B cell (primary cell): Measurements from ENCODE around the gene CCDC9B. TPM values are rescaled to one million over a fixed set of nuclear protein-coding genes. Genes with fewer than 3 reads are reported as not detected.

Source experiments
- ATAC-seq: fragments of 200-7000 bp; cut with Tn5 transposase; one replicate; pipeline ENCODE4 v1.10.0; 2021; ENCODE audit warnings: low read depth, mild to moderate bottlenecking, moderate number of reproducible peaks, moderate library complexity
- CTCF ChIA-PET: fragments of 350-600 bp; sonication (Branson Sonifier 250); formaldehyde crosslinking; loops from one replicate; lab custom pipeline; 2021; ENCODE audit warnings: antibody characterized with exemption, inconsistent platforms; lab: Charles Lee
- POLR2A ChIA-PET: fragments of 350-600 bp; sonication (Branson Sonifier 250); formaldehyde crosslinking; loops from one replicate; lab custom pipeline; 2021; ENCODE audit warnings: antibody characterized with exemption; lab: Charles Lee
- DNase-seq: peaks from one replicate; pipeline ENCODE4 v3.0.0; 2013
- H2AFZ ChIP-seq: 2 replicates; pipeline ENCODE4 v1.6.1; 2012; ENCODE audit warnings: mild to moderate bottlenecking, low read depth, low read length; ENCODE audit not compliant: insufficient read depth, poor library complexity, severe bottlenecking
- H3K27ac ChIP-seq, 2 donors: 1 replicate in 1 of 2; 2 replicates in 1 of 2; pipeline ENCODE4 v1.5.1; 2012 to 2013; ENCODE audit warnings: low read length in 2 of 2, mild to moderate bottlenecking in 2 of 2, moderate library complexity in 1 of 2
- H3K27me3 ChIP-seq, 4 experiments: fragments of 200-600 bp in 1 of 4; sonication (generic) in 1 of 4; replicated peaks in 1 of 4; 1 replicate in 2 of 4; 2 replicates in 2 of 4; pipeline versions ENCODE4 v1.6.1 to v1.7.0; 2013 to 2016; ENCODE audit warnings: low read length in 3 of 4, mild to moderate bottlenecking in 2 of 4, mixed read lengths in 1 of 4, moderate library complexity in 1 of 4; ENCODE audit not compliant: insufficient read depth in 4 of 4, control insufficient read depth in 3 of 4; ENCODE audit errors: control extremely low read depth in 1 of 4
- H3K36me3 ChIP-seq, 2 experiments: replicated peaks in 1 of 2; 1 replicate in 1 of 2; 2 replicates in 1 of 2; pipeline versions ENCODE4 v1.6.1 to v1.7.1; 2013; ENCODE audit warnings: low read length in 1 of 2; ENCODE audit not compliant: insufficient read depth in 2 of 2, control insufficient read depth in 1 of 2; ENCODE audit errors: control extremely low read depth in 1 of 2, extremely low read depth in 1 of 2
- H3K4me1 ChIP-seq, 2 donors: fragments of 200-600 bp in 1 of 2; sonication (generic) in 1 of 2; 1 replicate in 1 of 2; 2 replicates in 1 of 2; pipeline versions ENCODE4 v1.5.1 to v1.6.1; 2013 to 2017; ENCODE audit warnings: low read length in 2 of 2; ENCODE audit not compliant: control insufficient read depth in 2 of 2, insufficient read depth in 2 of 2
- H3K4me2 ChIP-seq: replicated peaks from 2 replicates; pipeline ENCODE3; 2012; ENCODE audit warnings: mild to moderate bottlenecking, low read depth, low read length; ENCODE audit not compliant: poor library complexity, severe bottlenecking
- H3K4me3 ChIP-seq, 5 experiments: fragments of 200-600 bp in 1 of 5; sonication (generic) in 1 of 5; 1 replicate in 3 of 5; 2 replicates in 2 of 5; pipeline versions ENCODE4 v1.5.1 to v1.7.0; 2011 to 2016; ENCODE audit warnings: low read length in 4 of 5, mild to moderate bottlenecking in 4 of 5, low read depth in 2 of 5, control low read depth in 1 of 5, moderate library complexity in 1 of 5; ENCODE audit not compliant: insufficient read depth in 1 of 5; ENCODE audit errors: control extremely low read depth in 1 of 5, extremely low read depth in 1 of 5
- H3K79me2 ChIP-seq: fragments of 200-600 bp; sonication (generic); one replicate; pipeline ENCODE4 v1.6.0; 2016; ENCODE audit warnings: low read length; ENCODE audit not compliant: control insufficient read depth, insufficient read depth
- H3K9ac ChIP-seq: fragments of 200-600 bp; sonication (generic); 2 replicates; pipeline ENCODE4 v1.6.1; 2017; ENCODE audit warnings: mild to moderate bottlenecking, low read length, moderate library complexity
- H3K9me3 ChIP-seq, 3 donors: one replicate each; pipeline versions ENCODE4 v1.6.1 to v1.7.1; 2013; ENCODE audit warnings: low read length in 2 of 3; ENCODE audit not compliant: control insufficient read depth in 2 of 3, insufficient read depth in 1 of 3; ENCODE audit errors: control extremely low read depth in 1 of 3
- H4K20me1 ChIP-seq: 2 replicates; pipeline ENCODE4 v1.6.0; 2012; ENCODE audit warnings: mild to moderate bottlenecking, low read length; ENCODE audit not compliant: insufficient read depth, control insufficient read depth, poor library complexity, severe bottlenecking
- H3K27ac Mint-ChIP-seq: one replicate; pipeline ENCODE4 v1.8.0; 2021; ENCODE audit warnings: mixed read lengths
- H3K27me3 Mint-ChIP-seq: one replicate; pipeline ENCODE4 v1.8.0; 2021; ENCODE audit warnings: mixed read lengths
- H3K4me1 Mint-ChIP-seq: one replicate; pipeline ENCODE4 v1.8.0; 2021; ENCODE audit warnings: mixed read lengths
- H3K4me3 Mint-ChIP-seq: one replicate; pipeline ENCODE4 v1.8.0; 2021; ENCODE audit warnings: mixed read lengths
- H3K9me3 Mint-ChIP-seq: one replicate; pipeline ENCODE4 v1.8.0; 2022; ENCODE audit warnings: mixed read lengths; ENCODE audit not compliant: insufficient read depth
- EZH2 ChIP-seq: IDR thresholded peaks from 2 replicates; pipeline ENCODE4 v1.6.1; 2012; ENCODE audit warnings: borderline replicate concordance, low read depth, mild to moderate bottlenecking, moderate library complexity, low read length; ENCODE audit not compliant: insufficient read depth, poor library complexity, severe bottlenecking
- WGBS: methylation state at CpG from one replicate; pipeline ENCODE4 v1.1.5; 2013; ENCODE audit warnings: missing lambda C conversion rate; ENCODE audit not compliant: insufficient coverage; 5-methylcytosine and 5-hydroxymethylcytosine counted together
- intact Hi-C: fragments of 100-400 bp; cut with micrococcal nuclease; formaldehyde crosslinking; loops from one replicate; pipeline ENCODE4 v1.10.0; 2022
- polyA plus RNA-seq: library from polyadenylated mRNA; depleted of rRNA; stranded (reverse); fragments of >200 nt; gene quantifications from 2 replicates; pipeline ENCODE4 v1.2.3, GENCODE V29; 2012
- total RNA-seq, 2 donors: library from RNA; stranded (reverse); fragments of 120-200 nt in 1 of 2; gene quantifications; 1 replicate in 1 of 2; 2 replicates in 1 of 2; pipeline versions ENCODE4 v1.2.3 to v1.2.4, GENCODE V29; 2013 to 2022
- TF ChIP-seq, protein P1 (sequence below): fragments of 200-600 bp; IDR thresholded peaks from one replicate; pipeline ENCODE4 v1.8.0; 2022; ENCODE audit warnings: antibody characterized with exemption, mild to moderate bottlenecking

CCDC9B gene
- total and polyA plus RNA-seq, 2 donors (not counting 1 experiment from before 2014, with no cell fraction given), result 1.6 to 2.4 TPM

GRCh38 chr15:40388941-40389823 is 48.4 kb upstream of the CCDC9B start:
- TF ChIP-seq, protein P1, sequence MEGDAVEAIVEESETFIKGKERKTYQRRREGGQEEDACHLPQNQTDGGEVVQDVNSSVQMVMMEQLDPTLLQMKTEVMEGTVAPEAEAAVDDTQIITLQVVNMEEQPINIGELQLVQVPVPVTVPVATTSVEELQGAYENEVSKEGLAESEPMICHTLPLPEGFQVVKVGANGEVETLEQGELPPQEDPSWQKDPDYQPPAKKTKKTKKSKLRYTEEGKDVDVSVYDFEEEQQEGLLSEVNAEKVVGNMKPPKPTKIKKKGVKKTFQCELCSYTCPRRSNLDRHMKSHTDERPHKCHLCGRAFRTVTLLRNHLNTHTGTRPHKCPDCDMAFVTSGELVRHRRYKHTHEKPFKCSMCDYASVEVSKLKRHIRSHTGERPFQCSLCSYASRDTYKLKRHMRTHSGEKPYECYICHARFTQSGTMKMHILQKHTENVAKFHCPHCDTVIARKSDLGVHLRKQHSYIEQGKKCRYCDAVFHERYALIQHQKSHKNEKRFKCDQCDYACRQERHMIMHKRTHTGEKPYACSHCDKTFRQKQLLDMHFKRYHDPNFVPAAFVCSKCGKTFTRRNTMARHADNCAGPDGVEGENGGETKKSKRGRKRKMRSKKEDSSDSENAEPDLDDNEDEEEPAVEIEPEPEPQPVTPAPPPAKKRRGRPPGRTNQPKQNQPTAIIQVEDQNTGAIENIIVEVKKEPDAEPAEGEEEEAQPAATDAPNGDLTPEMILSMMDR, result no peak
- no peak for TF ChIP-seq EZH2
- POLR2A ChIA-PET, result interaction anchor here (0.6 kb wide), 1 partner anchor 819 kb away, joined by 3 read pairs; no protein-coding TSS in a partner anchor
- Histone ChIP-seq H3K36me3 (peaks cover 15 to 51% of the 10 kb centered on the region in 2 experiments), H3K9ac (no peak overlapping the region), H3K4me1 (no peaks in the 10 kb centered on the region), H3K4me2 (no peak overlapping the region), H3K9me3 (no peaks in the 10 kb centered on the region), H3K27me3 (no peaks in the 10 kb centered on the region), H3K27ac (no peak overlapping the region), H2AFZ (no peak overlapping the region), H3K79me2 (no peaks in the 10 kb centered on the region), H3K4me3 (no peak overlapping the region), H4K20me1 (no peaks in the 10 kb centered on the region)
- intact Hi-C loops, result no loop called here
- Mint-ChIP-seq H3K27me3 (no peaks in the 10 kb centered on the region), H3K4me1 (no peaks in the 10 kb centered on the region), H3K9me3 (no peaks in the 10 kb centered on the region), H3K4me3 (no peak overlapping the region), H3K27ac (no peak overlapping the region)
- WGBS, result 99% methylated on average over 7 of the region's 13 CpGs
- DNase-seq (no peak), ATAC-seq (no peak)
- CTCF ChIA-PET, result interaction anchor here (0.5 to 1.2 kb wide), 3 partner anchors 32 to 499 kb away, joined by 3 read pairs; no protein-coding TSS in a partner anchor

- intact Hi-C loops, result no loop called here
- ChIA-PET POLR2A (no interaction called here), CTCF (interaction anchor here (1.2 to 2.0 kb wide), 3 partner anchors 13 to 35 kb away, joined by 3 to 6 read pairs (median 6); no protein-coding TSS in a partner anchor)
- H3K36me3 ChIP-seq, result peaks cover 10 to 32% of the 10 kb centered on the region in 2 experiments
- H2AFZ ChIP-seq, result no peak overlapping the region
- ATAC-seq (no peak), DNase-seq (no peak)
- Mint-ChIP-seq H3K9me3 (no peaks in the 10 kb centered on the region), H3K4me3 (no peak overlapping the region), H3K27ac (no peak overlapping the region), H3K4me1 (peaks cover 12% of the 10 kb centered on the region), H3K27me3 (no peaks in the 10 kb centered on the region)
- no peak overlapping the region for H3K27ac ChIP-seq
- H3K79me2 ChIP-seq, result peaks cover 11% of the 10 kb centered on the region
- no peak overlapping the region for H3K4me3 ChIP-seq
- H3K4me1 ChIP-seq, result peaks cover 6 to 13% of the 10 kb centered on the region in 2 donors
- TF ChIP-seq, protein P1, result no peak
- no peak for TF ChIP-seq EZH2
- H3K9ac ChIP-seq, result no peak overlapping the region
- no peaks in the 10 kb centered on the region for H3K9me3 ChIP-seq
- WGBS, result 96% methylated on average over 3 of the region's 3 CpGs
- no peaks in the 10 kb centered on the region for H3K27me3 ChIP-seq
- H4K20me1 ChIP-seq, result no peaks in the 10 kb centered on the region
- no peak overlapping the region for H3K4me2 ChIP-seq
Measured at GRCh38 chr15:40386480-40386879, 45.7 kb upstream of the CCDC9B start.
